ENCODE results near the gene OR2T12.

DNA sequence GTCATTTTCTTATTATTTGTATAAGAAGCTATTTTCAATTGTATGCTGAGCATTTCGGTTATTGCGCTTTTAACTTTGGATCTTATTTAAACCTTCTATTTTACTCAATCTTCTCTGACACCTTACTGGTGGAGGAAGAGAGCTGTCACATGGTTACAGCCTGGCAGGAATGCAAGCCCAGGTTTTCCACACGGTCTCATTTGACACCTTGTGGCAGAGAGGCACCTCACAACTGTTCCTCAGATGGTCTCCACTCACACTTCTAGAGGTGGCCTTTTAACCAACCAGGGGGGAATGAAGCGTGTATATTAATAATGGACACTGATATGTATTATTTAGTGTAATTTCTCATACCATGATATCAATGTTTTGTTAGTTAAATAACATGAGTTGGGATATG, 35.0 kb downstream of the OR2T12 start:
- TF ChIP-seq, protein P1, sequence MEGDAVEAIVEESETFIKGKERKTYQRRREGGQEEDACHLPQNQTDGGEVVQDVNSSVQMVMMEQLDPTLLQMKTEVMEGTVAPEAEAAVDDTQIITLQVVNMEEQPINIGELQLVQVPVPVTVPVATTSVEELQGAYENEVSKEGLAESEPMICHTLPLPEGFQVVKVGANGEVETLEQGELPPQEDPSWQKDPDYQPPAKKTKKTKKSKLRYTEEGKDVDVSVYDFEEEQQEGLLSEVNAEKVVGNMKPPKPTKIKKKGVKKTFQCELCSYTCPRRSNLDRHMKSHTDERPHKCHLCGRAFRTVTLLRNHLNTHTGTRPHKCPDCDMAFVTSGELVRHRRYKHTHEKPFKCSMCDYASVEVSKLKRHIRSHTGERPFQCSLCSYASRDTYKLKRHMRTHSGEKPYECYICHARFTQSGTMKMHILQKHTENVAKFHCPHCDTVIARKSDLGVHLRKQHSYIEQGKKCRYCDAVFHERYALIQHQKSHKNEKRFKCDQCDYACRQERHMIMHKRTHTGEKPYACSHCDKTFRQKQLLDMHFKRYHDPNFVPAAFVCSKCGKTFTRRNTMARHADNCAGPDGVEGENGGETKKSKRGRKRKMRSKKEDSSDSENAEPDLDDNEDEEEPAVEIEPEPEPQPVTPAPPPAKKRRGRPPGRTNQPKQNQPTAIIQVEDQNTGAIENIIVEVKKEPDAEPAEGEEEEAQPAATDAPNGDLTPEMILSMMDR (IDR thresholded peaks at IDR 0.05) = no peak
- TF ChIP-seq POLR2A (IDR thresholded peaks at IDR 0.05) = no peak
